PC-3 (cell line): ENCODE results near the gene GBX1. TPM values are rescaled to one million over a fixed set of nuclear protein-coding genes. Genes with fewer than 3 reads are reported as not detected.

ENCODE experiments used
- ATAC-seq: fragments of 200-7000 bp; cut with Tn5 transposase; 2 replicates; pipeline ENCODE4 v1.9.1; 2020; ENCODE audit warnings: mild to moderate bottlenecking, moderate library complexity
- BruUV-seq: library from RNA; stranded (reverse); fragments of 400-500 nt; replicated peaks from 2 replicates; lab custom pipeline; 2021; lab: Mats Ljungman, UMichigan
- CTCF ChIA-PET: fragments of 300-600 bp; sonication (Branson Sonifier 250); formaldehyde crosslinking; loops from one replicate; lab custom pipeline; 2022; ENCODE audit warnings: antibody characterized with exemption; lab: Charles Lee
- POLR2A ChIA-PET: fragments of 300-600 bp; sonication (Branson Sonifier 250); formaldehyde crosslinking; loops from one replicate; lab custom pipeline; 2022; ENCODE audit warnings: antibody characterized with exemption; ENCODE audit not compliant: unreplicated experiment; lab: Charles Lee
- DNase-seq: peaks from one replicate; pipeline ENCODE4 v3.0.0-alpha.2; 2015
- H2AFZ ChIP-seq: fragments of 300-600 bp; sonication (generic); 2 replicates; pipeline ENCODE4 v1.6.0; 2016; ENCODE audit warnings: antibody characterized with exemption, low read length
- H3F3A ChIP-seq: fragments of 300-600 bp; sonication (generic); one replicate; pipeline ENCODE4 v1.6.0; 2017; ENCODE audit warnings: antibody characterized with exemption, low read length, control low read depth, mild to moderate bottlenecking; ENCODE audit not compliant: unreplicated experiment
- H3K27ac ChIP-seq: fragments of 300-600 bp; sonication (generic); 2 replicates; pipeline ENCODE4 v1.5.1; 2016; ENCODE audit warnings: mild to moderate bottlenecking, low read length
- H3K27me3 ChIP-seq: fragments of 300-600 bp; sonication (generic); 2 replicates; pipeline ENCODE4 v1.6.1; 2016; ENCODE audit warnings: low read length, mixed read lengths
- H3K36me3 ChIP-seq: fragments of 300-600 bp; sonication (generic); 2 replicates; pipeline ENCODE4 v1.6.1; 2016; ENCODE audit warnings: low read depth, mixed run types, low read length, mixed read lengths
- H3K4me1 ChIP-seq: fragments of 300-600 bp; sonication (generic); 2 replicates; pipeline ENCODE4 v1.5.1; 2016; ENCODE audit warnings: low read length; ENCODE audit not compliant: insufficient read depth
- H3K4me2 ChIP-seq: fragments of 300-600 bp; sonication (generic); 2 replicates; pipeline ENCODE4 v1.6.0; 2016; ENCODE audit warnings: low read length
- H3K4me3 ChIP-seq: fragments of 300-600 bp; sonication (generic); 2 replicates; pipeline ENCODE4 v1.5.1; 2016; ENCODE audit warnings: mild to moderate bottlenecking, low read length, mixed read lengths
- H3K79me2 ChIP-seq: fragments of 300-600 bp; sonication (generic); 2 replicates; pipeline ENCODE4 v1.6.1; 2017; ENCODE audit warnings: low read length, mixed read lengths
- H3K9ac ChIP-seq: fragments of 300-600 bp; sonication (generic); 2 replicates; pipeline ENCODE4 v1.6.0; 2016; ENCODE audit warnings: mild to moderate bottlenecking, low read length
- H3K9me2 ChIP-seq: fragments of 300-600 bp; sonication (generic); replicated peaks from 2 replicates; pipeline ENCODE4 v1.6.1; 2016; ENCODE audit warnings: mixed run types, low read length, mixed read lengths
- H3K9me3 ChIP-seq: fragments of 300-600 bp; sonication (generic); 2 replicates; pipeline ENCODE4 v1.6.1; 2016; ENCODE audit warnings: low read length, mixed read lengths
- H4K20me1 ChIP-seq: fragments of 300-600 bp; sonication (generic); 2 replicates; pipeline ENCODE4 v1.6.1; 2016; ENCODE audit warnings: low read length, mixed read lengths
- CTCF ChIP-seq: fragments of 300-600 bp; sonication (generic); conservative IDR thresholded peaks from 2 replicates; pipeline ENCODE4 v1.5.1; 2017; ENCODE audit warnings: antibody characterized with exemption, low read depth, mild to moderate bottlenecking, low read length
- EZH2 ChIP-seq: fragments of 300-600 bp; sonication (generic); IDR thresholded peaks from one replicate; pipeline ENCODE4 v1.6.1; 2017; ENCODE audit warnings: antibody characterized with exemption, mild to moderate bottlenecking, low read length; ENCODE audit not compliant: unreplicated experiment
- EZH2phosphoT487 ChIP-seq: fragments of 300-600 bp; sonication (generic); IDR thresholded peaks from 2 replicates; pipeline ENCODE4 v1.6.1; 2018; ENCODE audit warnings: mild to moderate bottlenecking, antibody characterized with exemption, low read length, borderline replicate concordance
- intact Hi-C: fragments of 100-400 bp; cut with micrococcal nuclease; formaldehyde crosslinking; loops from 2 replicates; pipeline ENCODE4 v1.9.0; 2023
- total RNA-seq: library from RNA; depleted of rRNA; stranded (reverse); fragments of >200 nt; gene quantifications from 2 replicates; pipeline ENCODE4 v1.2.3, GENCODE V29; 2014

Gene GBX1
- total RNA-seq, 1 experiment from 2014 or later = not detected

- no peak overlapping the region for H3K4me2 ChIP-seq
- ChIA-PET CTCF (no interaction called here), POLR2A (no interaction called here)
- intact Hi-C loops = no loop called here
- BruUV-seq = no TSS peak
- no peak overlapping the region for H3K9ac ChIP-seq
- H3K4me1 ChIP-seq = no peaks in the 10 kb centered on the region
- H3K4me3 ChIP-seq = no peak overlapping the region
- H3K36me3 ChIP-seq = no peaks in the 10 kb centered on the region
- H3F3A ChIP-seq = no peaks in the 10 kb centered on the region
- H3K79me2 ChIP-seq = no peaks in the 10 kb centered on the region
- no peak overlapping the region for H2AFZ ChIP-seq
- H3K27ac ChIP-seq = no peak overlapping the region
- no peaks in the 10 kb centered on the region for H3K9me2 ChIP-seq
- ATAC-seq = no peak
- TF ChIP-seq EZH2phosphoT487 = no peak
- TF ChIP-seq CTCF = no peak
- TF ChIP-seq EZH2 = no peak
- no peaks in the 10 kb centered on the region for H3K9me3 ChIP-seq
- DNase-seq = no peak
- H4K20me1 ChIP-seq = no peaks in the 10 kb centered on the region
- peaks cover 18% of the 10 kb centered on the region; the same call in 1 of the 2 replicates for H3K27me3 ChIP-seq
Measured at GRCh38 chr7:151181011-151181431, 13.5 kb upstream of the GBX1 start.

- no peaks in the 10 kb centered on the region for H4K20me1 ChIP-seq
- no peak overlapping the region for H3K9ac ChIP-seq
- no peak for DNase-seq
- intact Hi-C loops = no loop called here
- H3F3A ChIP-seq = no peaks in the 10 kb centered on the region
- no peaks in the 10 kb centered on the region for H3K79me2 ChIP-seq
- BruUV-seq = no TSS peak
- TF ChIP-seq EZH2 (no peak), CTCF (no peak), EZH2phosphoT487 (no peak)
- H3K4me3 ChIP-seq = no peak overlapping the region
- H3K9me2 ChIP-seq = no peaks in the 10 kb centered on the region
- H3K27ac ChIP-seq = no peak overlapping the region
- no peaks in the 10 kb centered on the region for H3K36me3 ChIP-seq
- H3K4me1 ChIP-seq = no peaks in the 10 kb centered on the region
- H3K4me2 ChIP-seq = no peak overlapping the region
- CTCF ChIA-PET = no interaction called here
- POLR2A ChIA-PET = no interaction called here
- ATAC-seq = no peak
- H2AFZ ChIP-seq = no peak overlapping the region
- peaks cover 18% of the 10 kb centered on the region; the same call in 1 of the 2 replicates for H3K27me3 ChIP-seq
- no peaks in the 10 kb centered on the region for H3K9me3 ChIP-seq
Measured at GRCh38 chr7:151179946-151180345, 12.5 kb upstream of the GBX1 start.

GRCh38 chr7:151179287-151179860, 11.9 kb upstream of the GBX1 start:
- H3K9me2 ChIP-seq = no peaks in the 10 kb centered on the region
- H4K20me1 ChIP-seq = no peaks in the 10 kb centered on the region
- H3K9me3 ChIP-seq = no peaks in the 10 kb centered on the region
- no peak overlapping the region for H3K4me3 ChIP-seq
- no peak overlapping the region for H3K9ac ChIP-seq
- no peak overlapping the region for H3K27ac ChIP-seq
- ATAC-seq (peak; percentile 16; the same call in 1 of the 2 replicates), DNase-seq (no peak)
- peaks cover 18% of the 10 kb centered on the region; the same call in 1 of the 2 replicates for H3K27me3 ChIP-seq
- H3F3A ChIP-seq = no peaks in the 10 kb centered on the region
- BruUV-seq = no TSS peak
- H3K79me2 ChIP-seq = no peaks in the 10 kb centered on the region
- ChIA-PET CTCF (no interaction called here), POLR2A (no interaction called here)
- H3K4me1 ChIP-seq = no peaks in the 10 kb centered on the region
- H3K36me3 ChIP-seq = no peaks in the 10 kb centered on the region
- TF ChIP-seq EZH2phosphoT487 (no peak), EZH2 (no peak), CTCF (no peak)
- intact Hi-C loops = no loop called here
- H3K4me2 ChIP-seq = no peak overlapping the region
- no peak overlapping the region for H2AFZ ChIP-seq
